Activated CD8-positive, alpha-beta memory T cell treated with anti-CD3 and anti-CD28 coated beads, Interleukin-2, amount 50 U/mL, for 1 hour (primary cell): ENCODE data around the gene C2CD2.

Experiments used
- DNase-seq: peaks from one replicate; pipeline ENCODE4 v3.0.0-alpha.2; 2020; ENCODE audit errors: extremely low read depth

The C2CD2 gene

GRCh38 chr21:41933313-41934079 lies 20.3 kb downstream of the C2CD2 start:
- no peak for DNase-seq

- no peak for DNase-seq
Observed at GRCh38 chr21:41932576-41933312, 21.1 kb downstream of the C2CD2 start.

GRCh38 chr21:41932191-41932575 lies 21.6 kb downstream of the C2CD2 start:
- no peak for DNase-seq

- no peak for DNase-seq
Observed at GRCh38 chr21:41931041-41931451, 22.8 kb downstream of the C2CD2 start.

- no peak for DNase-seq
Observed at GRCh38 chr21:41929248-41929647, 24.6 kb downstream of the C2CD2 start.

GRCh38 chr21:41928621-41929220 lies 25.1 kb downstream of the C2CD2 start:
- no peak for DNase-seq

GRCh38 chr21:41927727-41928409 lies 25.9 kb downstream of the C2CD2 start:
- DNase-seq: no peak

GRCh38 chr21:41926807-41927171 lies 27.0 kb downstream of the C2CD2 start:
- no peak for DNase-seq

GRCh38 chr21:41926117-41926806 lies 27.6 kb downstream of the C2CD2 start:
- DNase-seq: peak; percentile 7

- no peak for DNase-seq
Observed at GRCh38 chr21:41925767-41926116, 28.1 kb downstream of the C2CD2 start.

GRCh38 chr21:41924368-41924754 lies 29.5 kb downstream of the C2CD2 start:
- DNase-seq: no peak

- no peak for DNase-seq
Observed at GRCh38 chr21:41923631-41924367, 30.0 kb downstream of the C2CD2 start.

GRCh38 chr21:41923186-41923585 lies 30.6 kb downstream of the C2CD2 start:
- no peak for DNase-seq

- DNase-seq: no peak
Observed at GRCh38 chr21:41921021-41921420, 32.8 kb downstream of the C2CD2 start.

GRCh38 chr21:41920476-41920875 lies 33.3 kb downstream of the C2CD2 start:
- no peak for DNase-seq

- no peak for DNase-seq
Observed at GRCh38 chr21:41919666-41920398, 34.0 kb downstream of the C2CD2 start.

- DNase-seq: no peak
Observed at GRCh38 chr21:41918561-41919358, 35.1 kb downstream of the C2CD2 start.

GRCh38 chr21:41917531-41917930 lies 36.3 kb downstream of the C2CD2 start:
- no peak for DNase-seq

GRCh38 chr21:41916888-41917433 lies 36.9 kb downstream of the C2CD2 start:
- no peak for DNase-seq
